Measurements from ENCODE around the gene ERCC1.
A peak's percentile ranks its signal among the peaks of the same experiment; 100 is the strongest.

Gene ERCC1

DNA sequence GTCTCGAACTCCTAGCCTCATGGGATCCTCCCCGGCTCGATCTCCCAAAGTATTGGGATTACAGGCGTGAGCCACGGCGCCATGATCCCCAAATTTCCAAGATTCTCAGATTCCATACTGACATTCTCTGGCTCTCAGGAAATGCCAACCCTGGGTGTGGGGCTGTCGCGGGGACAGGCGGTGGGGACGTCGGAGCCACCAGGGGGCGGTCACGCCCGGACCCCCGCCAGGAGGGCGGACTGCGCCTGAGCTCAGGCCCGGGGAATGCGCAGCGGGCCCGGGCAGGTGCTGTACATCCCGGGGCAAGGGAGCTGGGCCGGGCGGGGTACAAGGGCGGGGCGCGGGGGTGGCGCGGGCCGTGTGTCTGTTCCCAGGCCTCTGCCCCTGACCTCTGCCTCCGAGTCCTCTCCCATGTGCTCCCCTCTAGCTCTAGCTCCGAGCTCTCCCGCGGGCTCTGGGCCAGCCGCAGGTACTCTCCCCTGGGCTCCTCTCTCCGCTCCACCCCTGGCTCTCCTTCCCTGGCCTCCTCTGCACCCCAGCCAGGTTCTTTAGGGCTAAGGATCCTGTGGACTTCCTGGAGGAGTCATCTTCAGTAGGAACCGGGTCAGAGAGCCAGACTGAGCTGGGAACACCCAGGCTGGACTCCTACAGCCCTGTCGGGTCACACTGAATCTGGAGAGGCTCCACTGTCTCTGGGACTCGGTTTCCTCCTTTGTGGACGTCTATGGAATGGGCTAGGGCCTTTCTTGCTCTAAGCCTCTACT lies 21.2 kb downstream of the ERCC1 start:
- no peak overlapping the region for H3K4me3 ChIP-seq (ENCODE audit: low read length)
- H3K27me3 ChIP-seq (replicated peaks; ENCODE audit: control insufficient read depth, insufficient read depth, low read length) = no peaks in the 10 kb centered on the region

GRCh38 chr19:45401815-45402214 lies 21.9 kb downstream of the ERCC1 start:
- no peaks in the 10 kb centered on the region for H3K9me3 ChIP-seq (ENCODE audit: control insufficient read depth, low read length)
- no peak for DNase-seq (ENCODE audit: low read depth)
- no peak overlapping the region for H3K4me3 ChIP-seq (ENCODE audit: low read length)
- peaks cover 29% of the 10 kb centered on the region for H3K4me1 ChIP-seq (ENCODE audit: control insufficient read depth, insufficient read depth, low read length)
- no peak overlapping the region for H3K9ac ChIP-seq (ENCODE audit: low read length)
- H3K36me3 ChIP-seq (ENCODE audit: control insufficient read depth, insufficient read depth, low read length, severe bottlenecking) = no peaks in the 10 kb centered on the region
- H3K27me3 ChIP-seq (replicated peaks; ENCODE audit: control insufficient read depth, insufficient read depth, low read length) = no peaks in the 10 kb centered on the region

More for the DNA sequence above, 21.2 kb downstream of the ERCC1 start:
- peak overlapping the region; percentile 43 for H3K9ac ChIP-seq (ENCODE audit: low read length)
- peak; percentile 32 for DNase-seq (ENCODE audit: low read depth)
- H3K36me3 ChIP-seq (ENCODE audit: control insufficient read depth, insufficient read depth, low read length, severe bottlenecking) = no peaks in the 10 kb centered on the region
- H3K9me3 ChIP-seq (ENCODE audit: control insufficient read depth, low read length) = no peaks in the 10 kb centered on the region
- peaks cover 36% of the 10 kb centered on the region for H3K4me1 ChIP-seq (ENCODE audit: control insufficient read depth, insufficient read depth, low read length)

GRCh38 chr19:45400192-45400591 lies 23.5 kb downstream of the ERCC1 start:
- no peaks in the 10 kb centered on the region for H3K27me3 ChIP-seq (replicated peaks; ENCODE audit: control insufficient read depth, insufficient read depth, low read length)
- DNase-seq (ENCODE audit: low read depth) = no peak
- H3K36me3 ChIP-seq (ENCODE audit: control insufficient read depth, insufficient read depth, low read length, severe bottlenecking) = no peaks in the 10 kb centered on the region
- no peak overlapping the region for H3K4me3 ChIP-seq (ENCODE audit: low read length)
- no peaks in the 10 kb centered on the region for H3K9me3 ChIP-seq (ENCODE audit: control insufficient read depth, low read length)
- peaks cover 27% of the 10 kb centered on the region for H3K4me1 ChIP-seq (ENCODE audit: control insufficient read depth, insufficient read depth, low read length)
- H3K9ac ChIP-seq (ENCODE audit: low read length) = no peak overlapping the region

GRCh38 chr19:45395821-45396617 lies 27.7 kb downstream of the ERCC1 start:
- DNase-seq (ENCODE audit: low read depth) = no peak
- H3K9ac ChIP-seq (ENCODE audit: low read length) = no peak overlapping the region
- no peak overlapping the region for H3K4me3 ChIP-seq (ENCODE audit: low read length)
- no peaks in the 10 kb centered on the region for H3K9me3 ChIP-seq (ENCODE audit: control insufficient read depth, low read length)
- H3K27me3 ChIP-seq (replicated peaks; ENCODE audit: control insufficient read depth, insufficient read depth, low read length) = no peaks in the 10 kb centered on the region
- peaks cover 8% of the 10 kb centered on the region for H3K4me1 ChIP-seq (ENCODE audit: control insufficient read depth, insufficient read depth, low read length)
- H3K36me3 ChIP-seq (ENCODE audit: control insufficient read depth, insufficient read depth, low read length, severe bottlenecking) = no peaks in the 10 kb centered on the region

DNA sequence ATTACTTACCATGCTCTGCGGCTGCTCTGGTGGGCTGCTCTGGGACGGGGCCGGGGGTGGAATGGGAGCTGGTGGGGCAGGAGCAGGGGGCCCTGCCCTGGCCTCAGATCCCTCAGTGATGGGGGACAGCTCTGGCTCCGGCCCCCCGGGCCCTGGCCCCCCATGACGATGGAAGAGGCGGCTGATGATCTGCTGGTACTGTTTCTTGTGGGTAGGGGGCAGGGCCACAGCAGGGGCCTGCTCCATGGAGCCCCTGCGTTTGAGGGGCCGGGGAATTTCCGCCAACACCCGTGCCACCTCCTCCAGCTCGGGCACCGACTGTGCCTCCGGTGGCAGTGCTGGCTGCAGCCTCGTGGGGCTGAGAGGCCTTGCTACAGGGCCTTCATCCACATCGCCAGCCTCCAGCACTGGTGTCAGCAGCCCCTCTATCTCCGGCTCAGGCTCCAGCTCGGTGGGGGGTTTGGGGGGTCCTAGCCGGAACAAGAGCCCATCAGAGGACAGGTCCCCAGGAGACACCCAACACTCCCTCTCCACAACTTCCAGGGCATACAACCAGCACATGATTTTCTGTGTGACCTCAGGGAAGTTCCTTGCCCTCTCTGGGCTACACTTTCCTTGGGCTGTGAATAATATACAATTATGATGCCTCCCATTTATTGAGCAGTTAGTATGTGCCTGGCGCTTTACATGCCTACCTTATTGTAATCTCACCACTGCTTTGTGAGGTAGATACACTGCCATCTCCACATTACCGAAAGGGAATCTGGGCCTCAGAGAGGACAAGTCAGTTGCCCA lies 31.6 kb downstream of the ERCC1 start:
- no peak for DNase-seq (ENCODE audit: low read depth)
- Histone ChIP-seq H3K9ac (ENCODE audit: low read length) (no peak overlapping the region), H3K36me3 (ENCODE audit: control insufficient read depth, insufficient read depth, low read length, severe bottlenecking) (no peaks in the 10 kb centered on the region), H3K9me3 (ENCODE audit: control insufficient read depth, low read length) (no peaks in the 10 kb centered on the region), H3K4me3 (ENCODE audit: low read length) (no peak overlapping the region), H3K27me3 (replicated peaks; ENCODE audit: control insufficient read depth, insufficient read depth, low read length) (no peaks in the 10 kb centered on the region), H3K4me1 (ENCODE audit: control insufficient read depth, insufficient read depth, low read length) (no peaks in the 10 kb centered on the region)

GRCh38 chr19:45391346-45391745 lies 32.4 kb downstream of the ERCC1 start:
- no peak overlapping the region for H3K9ac ChIP-seq (ENCODE audit: low read length)

GRCh38 chr19:45385392-45386221 lies 38.1 kb downstream of the ERCC1 start:
- H3K36me3 ChIP-seq (ENCODE audit: control insufficient read depth, insufficient read depth, low read length, severe bottlenecking) = no peaks in the 10 kb centered on the region
- peak overlapping the region; percentile 33 for H3K4me3 ChIP-seq (ENCODE audit: low read length)
- H3K4me1 ChIP-seq (ENCODE audit: control insufficient read depth, insufficient read depth, low read length) = peaks cover 12% of the 10 kb centered on the region
- H3K9me3 ChIP-seq (ENCODE audit: control insufficient read depth, low read length) = no peaks in the 10 kb centered on the region
- peaks cover 6% of the 10 kb centered on the region for H3K27me3 ChIP-seq (replicated peaks; ENCODE audit: control insufficient read depth, insufficient read depth, low read length)
- no peak overlapping the region for H3K9ac ChIP-seq (ENCODE audit: low read length)
- DNase-seq (ENCODE audit: low read depth) = no peak

More at GRCh38 chr19:45391346-45391745, 32.4 kb downstream of the ERCC1 start:
- H3K4me1 ChIP-seq (ENCODE audit: control insufficient read depth, insufficient read depth, low read length) = peaks cover under 1% of the 10 kb centered on the region
- no peak for DNase-seq (ENCODE audit: low read depth)
- H3K27me3 ChIP-seq (replicated peaks; ENCODE audit: control insufficient read depth, insufficient read depth, low read length) = no peaks in the 10 kb centered on the region
- no peak overlapping the region for H3K4me3 ChIP-seq (ENCODE audit: low read length)
- no peaks in the 10 kb centered on the region for H3K9me3 ChIP-seq (ENCODE audit: control insufficient read depth, low read length)
- no peaks in the 10 kb centered on the region for H3K36me3 ChIP-seq (ENCODE audit: control insufficient read depth, insufficient read depth, low read length, severe bottlenecking)

GRCh38 chr19:45382426-45382825 lies 41.3 kb downstream of the ERCC1 start:
- H3K4me3 ChIP-seq (ENCODE audit: low read length) = no peak overlapping the region

GRCh38 chr19:45380107-45380506 lies 43.6 kb downstream of the ERCC1 start:
- Histone ChIP-seq H3K4me1 (ENCODE audit: control insufficient read depth, insufficient read depth, low read length) (peaks cover 17% of the 10 kb centered on the region), H3K4me3 (ENCODE audit: low read length) (no peak overlapping the region), H3K27me3 (replicated peaks; ENCODE audit: control insufficient read depth, insufficient read depth, low read length) (peaks cover 2% of the 10 kb centered on the region), H3K9me3 (ENCODE audit: control insufficient read depth, low read length) (no peaks in the 10 kb centered on the region), H3K9ac (ENCODE audit: low read length) (peak overlapping the region; percentile 11), H3K36me3 (ENCODE audit: control insufficient read depth, insufficient read depth, low read length, severe bottlenecking) (no peaks in the 10 kb centered on the region)
- no peak for DNase-seq (ENCODE audit: low read depth)

More at GRCh38 chr19:45382426-45382825, 41.3 kb downstream of the ERCC1 start:
- DNase-seq (ENCODE audit: low read depth) = no peak
- peaks cover 6% of the 10 kb centered on the region for H3K27me3 ChIP-seq (replicated peaks; ENCODE audit: control insufficient read depth, insufficient read depth, low read length)
- H3K4me1 ChIP-seq (ENCODE audit: control insufficient read depth, insufficient read depth, low read length) = peaks cover 24% of the 10 kb centered on the region
- no peak overlapping the region for H3K9ac ChIP-seq (ENCODE audit: low read length)
- no peaks in the 10 kb centered on the region for H3K36me3 ChIP-seq (ENCODE audit: control insufficient read depth, insufficient read depth, low read length, severe bottlenecking)
- no peaks in the 10 kb centered on the region for H3K9me3 ChIP-seq (ENCODE audit: control insufficient read depth, low read length)

- peak; percentile 67 for DNase-seq (ENCODE audit: low read depth)
- Histone ChIP-seq H3K9me3 (ENCODE audit: control insufficient read depth, low read length) (no peaks in the 10 kb centered on the region), H3K9ac (ENCODE audit: low read length) (peak overlapping the region; percentile 70), H3K36me3 (ENCODE audit: control insufficient read depth, insufficient read depth, low read length, severe bottlenecking) (no peaks in the 10 kb centered on the region), H3K4me3 (ENCODE audit: low read length) (no peak overlapping the region), H3K27me3 (replicated peaks; ENCODE audit: control insufficient read depth, insufficient read depth, low read length) (no peaks in the 10 kb centered on the region), H3K4me1 (ENCODE audit: control insufficient read depth, insufficient read depth, low read length) (peaks cover 17% of the 10 kb centered on the region)
Measured at GRCh38 chr19:45376045-45376724, 47.5 kb downstream of the ERCC1 start.
